NCI-H774 (cell line): ENCODE measurements around the gene MPHOSPH9.

Experiments used
- DNase-seq: peaks from one replicate; lab custom pipeline; 2025; lab: John Stamatoyannopoulos, UW

Gene MPHOSPH9

DNA sequence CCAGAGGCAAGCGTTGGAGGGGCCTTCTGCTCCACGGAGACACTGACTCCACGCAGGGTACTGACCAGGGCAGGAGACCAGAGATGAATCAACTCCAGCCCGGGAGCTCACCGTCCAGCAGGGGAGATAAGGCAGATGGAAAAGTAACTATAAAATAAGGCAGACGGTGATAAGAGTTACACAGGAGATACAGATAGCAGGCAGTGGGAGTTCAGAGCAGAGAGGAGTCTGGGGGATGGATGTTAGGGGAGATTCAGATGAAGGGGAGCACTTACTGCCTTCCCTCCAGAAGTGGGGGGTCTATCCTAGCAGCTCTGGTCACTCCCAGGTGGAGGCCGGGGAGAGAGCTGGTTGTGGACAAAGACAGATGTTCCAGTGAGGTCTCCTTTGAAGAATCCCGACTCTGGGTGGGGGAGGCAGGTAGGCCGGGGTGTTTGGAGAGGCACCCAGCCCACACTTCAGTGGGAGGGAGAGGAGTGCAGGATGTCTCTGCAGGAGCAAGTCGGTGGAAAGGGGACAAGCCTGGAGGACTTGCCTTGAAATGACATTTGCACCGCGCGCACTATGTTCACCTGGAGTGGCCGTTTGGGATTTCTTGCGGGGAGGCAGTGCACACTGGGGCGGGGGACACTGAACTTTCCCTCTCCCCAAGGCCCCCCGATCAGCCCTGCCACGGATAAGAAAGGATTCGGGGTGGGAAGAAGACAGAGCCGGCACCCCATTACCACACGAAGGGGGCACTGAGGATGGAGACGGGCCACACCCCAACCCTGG, 83.3 kb downstream of the MPHOSPH9 start:
- no peak for DNase-seq

DNA sequence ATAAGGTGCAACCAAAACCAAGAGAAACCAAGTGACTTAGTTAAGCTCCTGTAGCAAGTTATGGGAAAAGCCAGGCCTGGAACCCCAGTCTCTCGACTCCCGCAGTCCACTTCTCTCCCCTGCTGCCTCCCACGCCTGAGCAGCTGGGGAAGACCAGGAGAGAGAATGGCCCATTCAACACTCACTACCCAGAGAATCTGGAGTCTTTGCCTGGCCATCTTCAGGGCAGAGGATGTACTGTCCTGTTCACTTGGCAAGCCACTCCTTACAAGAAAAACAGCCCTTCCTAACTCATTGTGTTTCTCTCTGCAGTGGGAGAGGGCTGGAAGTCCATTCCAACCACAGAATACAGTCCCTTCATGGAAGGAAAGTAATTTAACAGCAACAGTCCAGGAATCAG, 83.9 kb downstream of the MPHOSPH9 start:
- no peak for DNase-seq

DNA sequence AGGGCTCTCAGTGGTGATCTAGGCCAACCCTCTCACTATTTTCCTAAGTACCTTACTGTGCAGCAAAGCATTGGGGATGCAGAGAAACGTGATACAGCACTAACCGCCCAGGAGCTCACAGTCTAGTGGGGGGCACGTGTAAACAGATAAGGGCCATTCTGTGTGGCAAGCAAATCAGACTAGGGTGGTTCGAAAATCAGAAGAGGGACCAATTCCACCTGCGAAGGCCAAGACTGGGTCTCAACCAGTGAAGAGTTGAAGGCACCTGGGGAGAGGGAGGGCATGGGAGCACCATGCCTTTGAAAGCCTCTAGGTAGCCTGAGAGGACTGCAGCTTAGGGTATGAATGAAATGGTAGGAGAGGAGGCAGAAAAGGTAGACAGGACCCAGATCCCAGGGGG, 84.3 kb downstream of the MPHOSPH9 start:
- DNase-seq: no peak

DNA sequence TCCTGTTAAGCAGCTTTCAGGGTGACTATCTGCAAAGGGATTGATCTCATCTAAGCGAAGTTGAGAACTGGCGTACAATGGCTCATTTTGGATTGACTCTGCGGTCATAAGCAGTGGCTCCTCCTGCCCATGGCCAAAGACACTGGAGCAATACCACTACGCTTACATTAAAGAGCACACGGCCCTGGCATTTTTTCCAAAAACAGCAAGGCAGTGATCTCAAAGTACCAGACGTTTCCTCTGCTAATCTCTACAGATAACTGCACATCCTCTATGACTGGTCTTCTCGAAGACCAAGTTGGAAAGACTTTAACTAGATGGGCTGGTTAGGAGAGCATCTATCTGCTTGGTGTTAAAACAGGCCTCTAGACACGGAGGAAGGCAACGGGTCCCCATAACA, 84.7 kb downstream of the MPHOSPH9 start:
- no peak for DNase-seq

DNA sequence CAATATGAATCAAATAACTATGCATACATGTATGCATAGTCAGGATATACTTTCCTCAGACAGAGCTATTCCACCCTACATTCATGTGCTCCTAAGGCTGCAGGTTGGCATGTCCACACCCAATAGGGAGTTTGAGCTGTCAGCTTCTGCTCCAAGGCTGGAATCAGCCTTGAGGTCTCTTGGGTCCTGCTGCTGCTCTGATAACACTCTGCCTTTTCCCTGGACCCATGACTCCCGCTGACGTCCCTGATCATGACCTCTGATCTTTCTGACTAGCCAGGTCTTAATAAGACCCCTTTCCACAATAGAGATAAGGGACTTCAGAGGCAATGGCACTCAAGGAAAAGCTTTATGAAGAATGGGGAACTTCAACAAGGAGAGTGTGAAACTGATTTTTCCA, 87.7 kb downstream of the MPHOSPH9 start:
- DNase-seq: no peak

DNA sequence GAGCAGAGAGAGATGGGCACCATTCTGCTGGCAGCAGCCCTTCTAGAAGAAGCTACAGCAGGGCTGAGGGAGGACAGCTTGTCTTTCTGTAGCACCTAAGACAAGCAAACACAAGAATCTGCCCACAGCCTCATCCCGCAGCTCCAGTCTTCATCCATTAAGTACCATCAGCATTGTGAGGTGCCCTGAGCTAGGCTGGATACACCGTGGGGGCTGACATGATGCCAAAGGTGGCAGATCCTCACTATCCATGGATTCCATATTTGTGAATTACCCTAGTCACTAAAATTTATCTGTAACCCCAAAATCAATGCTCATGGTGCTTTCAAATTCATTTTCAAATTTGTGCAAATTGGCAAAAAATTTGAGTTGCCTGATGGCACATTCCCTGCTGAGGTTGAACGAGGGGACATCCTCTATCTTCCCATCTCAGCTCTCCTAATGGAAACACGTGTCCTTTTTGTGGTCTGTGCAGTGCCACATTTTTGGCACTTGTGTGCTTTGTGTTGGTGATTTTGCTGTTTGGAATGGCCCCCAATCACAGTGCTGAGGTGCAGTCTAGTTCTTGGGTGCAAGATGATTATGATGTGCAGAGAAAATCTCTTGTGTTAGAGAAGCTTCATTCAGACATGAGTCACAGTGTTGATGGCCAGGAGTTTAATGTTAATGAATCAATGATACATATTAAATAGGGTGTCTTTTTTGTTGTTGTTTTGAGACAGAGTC, 89.0 kb downstream of the MPHOSPH9 start:
- no peak for DNase-seq

DNA sequence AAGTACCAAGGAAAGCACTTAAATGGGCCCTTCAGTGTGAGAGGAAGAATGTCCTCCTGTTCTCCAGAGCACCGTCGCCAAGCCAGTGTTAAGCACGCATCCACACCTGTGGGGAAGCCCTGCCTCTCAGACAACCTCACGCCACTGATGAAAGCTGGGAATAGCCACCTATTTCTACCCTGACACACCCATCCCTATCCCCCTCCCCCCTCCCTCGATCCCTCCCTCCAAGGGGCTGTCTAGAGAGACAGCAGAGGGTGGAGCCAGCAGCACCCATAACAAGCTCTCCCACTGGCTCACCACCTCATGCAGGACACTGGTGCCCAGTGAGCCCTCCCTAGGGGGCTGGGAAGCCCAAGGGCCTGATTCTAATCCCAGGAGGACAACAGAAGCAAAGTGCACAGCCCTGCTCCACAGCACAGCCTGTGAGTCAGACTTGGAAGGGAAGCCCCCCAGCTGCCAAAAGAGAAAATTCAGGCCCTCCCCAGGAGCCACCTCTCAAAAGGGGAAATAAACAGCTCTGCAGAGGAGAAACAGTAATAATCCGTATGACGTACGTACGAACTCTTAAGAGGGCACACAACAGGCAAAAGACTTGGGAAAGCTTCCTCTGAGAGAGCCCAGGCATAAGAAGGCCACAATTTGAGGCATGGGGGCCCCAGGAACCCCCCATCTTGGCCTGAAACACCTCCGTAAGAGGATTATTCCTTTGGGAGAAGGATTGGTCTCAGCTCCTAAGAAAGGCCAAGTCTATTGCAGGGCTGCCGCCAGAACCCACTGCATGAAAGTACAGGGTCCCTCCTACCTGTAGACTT, 89.8 kb downstream of the MPHOSPH9 start:
- DNase-seq: peak; percentile 67

DNA sequence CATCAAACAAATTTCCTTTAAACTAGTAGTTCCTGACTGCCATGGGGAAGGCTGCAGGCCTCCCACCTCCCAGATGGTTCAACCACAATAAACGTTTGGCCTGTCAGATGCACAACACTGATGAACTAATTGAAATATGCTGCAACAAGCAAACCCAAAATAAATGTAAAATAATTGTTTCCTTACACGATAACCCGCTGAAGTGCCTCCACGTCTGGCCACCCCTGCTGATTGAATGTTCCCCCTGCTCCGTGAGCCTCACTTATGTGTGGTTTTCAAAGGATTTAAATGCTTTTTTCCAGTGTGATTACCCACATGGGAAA, 90.5 kb downstream of the MPHOSPH9 start:
- no peak for DNase-seq

DNA sequence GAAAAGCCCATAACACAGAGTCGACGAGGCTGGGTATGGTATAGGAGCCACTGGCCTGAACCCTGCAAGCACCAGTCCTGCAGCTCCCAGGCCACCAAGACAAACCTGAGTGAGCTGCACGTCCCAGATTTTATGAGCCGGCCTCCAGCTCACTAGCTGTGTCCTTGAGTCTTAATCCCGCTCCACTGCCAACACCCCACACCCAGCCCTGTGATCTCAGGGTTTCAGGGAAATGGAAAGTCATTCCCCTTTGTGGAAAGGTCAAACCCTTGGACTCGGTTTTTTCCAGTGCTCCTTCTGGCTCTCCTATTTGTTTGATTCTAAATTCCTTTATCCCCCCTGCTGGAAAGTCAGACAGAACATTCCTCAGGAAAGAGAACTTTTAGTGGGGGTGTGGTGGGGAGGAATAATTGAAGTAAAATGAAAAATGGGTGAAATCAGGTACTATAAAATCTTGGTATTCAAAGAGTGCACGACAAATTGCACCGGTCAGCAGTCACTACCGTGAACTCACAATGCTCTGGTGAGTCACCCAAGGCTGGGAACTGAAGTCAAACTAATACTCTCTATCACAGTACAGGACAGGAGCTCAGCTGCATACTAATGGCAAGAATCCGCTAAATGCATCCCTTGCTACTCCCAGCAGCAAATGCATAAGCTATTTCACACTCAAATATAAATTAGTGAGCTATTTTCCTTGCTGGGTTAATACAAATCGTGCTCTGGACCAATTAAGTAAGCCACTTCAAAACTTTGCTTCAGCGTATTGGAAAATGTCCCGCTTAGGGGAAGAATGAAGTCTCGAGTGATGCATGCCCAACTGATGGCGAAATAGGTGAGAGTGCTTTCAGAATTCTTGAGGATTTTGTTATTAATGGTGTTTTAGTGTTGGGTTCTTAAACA, 91.1 kb downstream of the MPHOSPH9 start:
- no peak for DNase-seq

DNA sequence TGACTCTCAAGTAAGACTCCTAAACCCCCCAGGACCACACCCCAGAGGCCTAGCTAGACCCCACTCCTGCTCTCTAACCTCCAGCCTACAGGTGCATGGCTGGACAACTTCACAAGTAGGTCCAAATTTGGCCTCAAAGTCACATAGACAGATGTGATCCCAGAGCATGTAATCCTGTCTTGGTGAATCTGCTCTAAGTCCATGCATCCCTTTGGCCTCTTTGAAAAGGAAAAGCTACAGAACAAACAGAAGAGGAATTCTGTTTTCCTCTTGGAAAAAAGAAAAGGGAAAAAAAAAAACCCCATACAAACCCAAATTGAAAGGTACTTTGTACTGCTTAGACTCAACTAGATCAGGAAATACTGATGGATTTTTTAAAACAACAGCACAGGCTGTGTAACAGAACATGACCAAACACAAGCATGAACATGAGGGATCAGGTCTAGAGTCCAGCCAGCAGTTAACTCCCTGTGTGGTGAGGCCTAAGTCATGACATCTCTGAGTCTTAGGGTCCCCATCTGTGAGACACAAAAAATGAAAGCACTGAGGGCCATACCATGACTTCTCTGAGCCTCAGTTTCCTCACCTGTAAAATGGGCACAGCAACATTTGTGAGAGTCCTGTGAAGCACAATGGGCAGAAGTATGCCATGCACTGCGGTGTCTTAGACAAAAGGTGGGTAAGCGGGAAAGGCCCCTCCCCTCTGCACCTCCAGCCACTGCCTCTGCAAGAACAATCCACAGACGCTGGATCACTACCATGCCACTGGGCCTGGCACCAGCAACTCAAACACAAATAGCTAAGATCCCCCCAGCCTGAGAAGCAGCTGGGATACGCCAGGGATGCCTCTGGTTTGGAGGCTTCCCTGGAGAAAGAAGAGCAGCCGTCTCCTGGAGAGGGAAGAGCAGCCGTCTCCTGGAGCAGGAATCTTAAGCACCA, 92.0 kb downstream of the MPHOSPH9 start:
- DNase-seq: no peak

DNA sequence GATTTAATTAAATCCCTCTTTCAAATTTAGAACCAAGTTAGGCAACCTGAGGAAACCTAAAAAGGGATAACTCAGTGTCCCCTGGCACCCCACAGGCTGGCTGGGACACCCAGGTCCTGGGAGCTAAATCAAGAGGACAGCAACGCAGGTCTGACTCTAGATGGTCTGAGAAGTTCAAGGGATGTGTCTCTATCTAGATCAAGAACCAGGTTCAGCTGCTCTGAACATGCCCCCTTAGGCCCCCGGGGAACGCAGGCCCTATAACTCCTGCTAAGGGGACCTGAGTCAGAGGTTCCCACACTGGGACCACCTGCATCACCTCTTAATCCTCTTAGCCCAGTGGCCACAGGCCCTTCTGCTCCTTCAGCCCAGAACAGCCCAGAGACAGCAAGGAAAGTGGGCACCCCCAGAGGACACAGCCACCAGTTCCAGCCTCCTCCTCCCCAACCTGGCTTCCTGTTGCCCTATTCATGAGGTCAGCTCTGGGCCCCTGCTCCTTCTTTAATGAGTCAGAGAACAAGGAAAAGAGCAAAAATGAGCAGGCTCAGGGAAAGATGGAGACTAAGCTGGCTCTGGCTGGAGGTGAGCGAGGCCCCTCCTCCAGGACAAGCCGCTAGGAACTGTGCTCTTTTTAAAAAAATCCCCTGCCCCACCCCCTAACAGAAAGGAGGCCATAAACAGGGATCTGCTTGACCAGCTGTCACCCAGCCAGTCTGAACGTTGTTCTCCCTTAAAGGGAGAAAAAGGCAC, 92.8 kb downstream of the MPHOSPH9 start:
- peak; percentile 30 for DNase-seq

DNA sequence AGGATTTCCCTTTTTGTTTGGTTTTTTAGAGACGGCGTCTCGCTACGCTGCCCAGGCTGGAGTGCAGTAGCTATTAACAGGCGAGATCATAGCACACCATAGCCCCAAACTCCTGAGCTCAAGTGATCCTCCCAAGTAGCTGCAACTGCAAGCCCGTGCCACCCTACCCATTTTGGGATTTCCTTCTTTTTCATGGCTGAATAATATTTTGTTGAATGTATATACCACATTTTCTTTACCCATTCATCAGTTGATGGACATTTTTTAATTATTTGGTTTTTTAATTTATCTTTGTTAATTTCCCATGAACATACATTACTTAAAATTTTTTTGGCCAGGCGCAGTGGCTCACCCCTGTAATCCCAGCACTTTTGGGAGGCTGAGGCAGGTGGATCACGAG, 97.3 kb downstream of the MPHOSPH9 start:
- DNase-seq: no peak

DNA sequence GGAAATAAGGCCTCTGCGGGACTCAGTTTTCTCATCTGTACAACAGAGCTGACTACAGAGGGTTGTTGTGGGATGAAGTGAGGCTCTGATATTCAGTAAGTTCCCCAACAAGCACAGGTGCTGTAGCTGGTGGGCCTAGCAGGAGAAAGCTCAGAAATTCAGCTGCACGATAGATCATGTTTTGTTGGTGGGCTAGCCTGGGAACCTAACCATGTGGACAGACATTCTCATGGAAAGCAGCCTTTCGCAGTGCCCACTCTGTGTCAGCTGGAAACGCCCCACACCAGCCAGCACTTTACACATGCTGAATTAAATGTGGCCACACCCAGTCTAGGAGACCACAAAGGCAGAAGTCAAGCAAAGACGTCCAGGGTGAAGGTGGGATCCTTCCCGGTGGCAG, 98.1 kb downstream of the MPHOSPH9 start:
- DNase-seq: no peak

DNA sequence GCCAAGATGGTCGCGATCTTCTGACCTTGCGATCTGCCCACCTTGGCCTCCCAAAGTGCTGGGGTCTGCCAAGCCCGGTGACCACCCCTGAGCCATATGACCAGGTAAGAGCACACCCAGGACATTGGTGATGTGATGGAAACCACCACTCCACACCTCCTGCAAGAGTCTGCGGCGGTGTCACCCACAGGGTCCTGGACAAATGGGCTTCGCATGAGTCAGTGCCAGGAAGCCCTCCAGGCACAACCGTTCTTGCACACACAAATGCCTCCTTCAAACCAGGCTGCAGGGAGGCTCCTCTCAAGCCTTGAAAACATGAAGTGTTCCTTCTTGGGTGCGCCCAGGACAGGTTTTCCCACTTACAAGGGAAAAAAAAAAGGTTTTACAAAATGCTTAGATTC, 98.7 kb downstream of the MPHOSPH9 start:
- no peak for DNase-seq

DNA sequence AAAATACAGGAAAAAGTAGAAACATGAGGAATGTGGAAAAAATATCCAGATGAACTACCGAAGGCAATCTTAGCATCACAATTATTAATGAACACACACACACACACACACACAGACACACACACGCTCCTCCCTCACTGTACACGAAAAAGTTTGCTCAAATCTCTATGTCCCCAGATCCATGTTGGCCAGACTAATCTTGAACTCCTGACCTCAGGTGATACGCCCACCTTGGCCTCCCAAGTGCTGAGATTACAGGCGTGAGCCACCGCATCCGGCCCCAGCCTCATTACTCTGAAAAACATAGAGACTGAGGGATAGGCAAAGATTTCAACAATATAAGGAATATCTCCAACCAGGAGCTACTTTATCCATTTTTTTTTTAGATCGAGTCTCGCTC, 99.2 kb downstream of the MPHOSPH9 start:
- DNase-seq: no peak

DNA sequence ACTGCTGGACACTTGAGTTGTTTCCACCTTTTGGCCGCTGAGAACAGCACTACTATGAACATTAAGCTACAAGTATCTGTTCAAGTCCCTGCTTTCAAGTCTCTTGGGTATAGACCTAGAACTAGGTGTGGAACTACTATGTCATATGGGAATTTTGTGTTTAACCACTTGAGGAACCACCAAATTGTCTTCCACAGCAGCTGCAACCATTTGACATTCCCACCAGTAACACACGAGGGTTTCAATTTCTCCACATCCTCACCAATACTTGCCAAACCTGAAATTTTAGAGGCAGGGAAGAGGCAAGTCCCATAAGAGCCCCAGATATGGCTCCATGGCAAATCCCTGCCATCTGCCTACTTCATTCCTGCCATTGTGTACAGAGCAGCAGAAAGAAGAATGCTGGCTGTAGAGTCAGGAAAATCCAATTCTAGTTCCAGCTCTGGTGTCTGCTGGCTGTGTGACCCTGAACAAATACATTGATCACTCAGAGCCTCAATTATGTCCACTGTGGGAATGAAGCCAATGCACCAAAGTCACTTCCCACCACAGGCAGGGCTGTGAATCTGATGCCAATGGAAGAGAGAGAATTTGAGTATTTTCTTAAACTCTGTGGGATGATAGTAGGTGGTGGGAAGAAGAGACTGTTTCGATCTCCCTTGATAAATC, 99.9 kb downstream of the MPHOSPH9 start:
- DNase-seq: peak; percentile 32

DNA sequence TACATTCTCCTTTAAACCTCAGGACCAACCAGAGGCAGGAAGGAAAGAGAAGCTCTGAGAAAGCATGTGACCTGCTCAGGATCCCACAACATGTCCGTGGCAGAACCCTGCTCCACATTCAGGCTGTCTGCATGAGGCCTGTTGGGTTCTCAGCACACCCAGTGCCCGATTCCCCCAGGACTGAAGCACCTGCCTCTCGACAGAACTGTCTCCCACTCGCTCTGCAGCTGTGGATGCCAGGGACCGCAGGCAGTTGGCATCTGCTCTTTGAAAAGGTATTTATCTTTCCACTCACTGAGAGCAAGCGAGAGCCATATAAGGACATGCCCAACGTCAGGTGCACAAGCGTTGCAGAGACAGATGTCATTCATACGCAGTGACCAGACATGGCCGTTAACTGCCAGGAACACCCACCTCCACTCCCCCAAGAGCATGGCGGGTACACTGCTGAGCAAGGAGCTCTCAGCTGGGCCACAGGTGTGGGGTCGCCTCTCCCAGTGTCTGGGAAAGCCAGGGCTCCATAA, 101.0 kb downstream of the MPHOSPH9 start:
- peak; percentile 98 for DNase-seq

DNA sequence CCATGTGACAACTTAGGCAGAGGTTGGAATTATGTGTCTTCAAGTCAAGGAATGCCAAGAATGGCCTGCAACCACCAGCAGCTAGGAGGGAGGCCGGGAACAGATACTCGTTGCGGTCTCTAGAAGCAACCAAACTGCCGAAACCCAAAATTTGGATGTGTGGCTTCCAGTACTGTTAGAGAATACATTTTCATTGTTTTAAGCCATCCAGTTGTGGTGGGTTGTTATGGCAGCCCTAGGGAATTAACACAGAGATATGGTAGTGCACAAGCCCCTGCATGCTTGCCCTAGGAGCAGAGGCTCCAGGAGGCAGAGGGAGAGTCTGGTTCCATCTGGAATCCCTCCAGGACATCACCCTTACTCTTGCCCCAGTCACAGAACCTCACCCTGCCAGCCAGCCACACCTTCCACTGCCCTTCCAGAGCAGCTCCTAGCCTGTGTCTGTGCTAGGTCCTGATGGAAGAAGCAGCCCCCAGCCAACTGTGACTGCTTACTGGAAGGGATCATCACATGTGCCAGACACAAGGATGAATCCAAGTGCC, 101.6 kb downstream of the MPHOSPH9 start:
- no peak for DNase-seq

DNA sequence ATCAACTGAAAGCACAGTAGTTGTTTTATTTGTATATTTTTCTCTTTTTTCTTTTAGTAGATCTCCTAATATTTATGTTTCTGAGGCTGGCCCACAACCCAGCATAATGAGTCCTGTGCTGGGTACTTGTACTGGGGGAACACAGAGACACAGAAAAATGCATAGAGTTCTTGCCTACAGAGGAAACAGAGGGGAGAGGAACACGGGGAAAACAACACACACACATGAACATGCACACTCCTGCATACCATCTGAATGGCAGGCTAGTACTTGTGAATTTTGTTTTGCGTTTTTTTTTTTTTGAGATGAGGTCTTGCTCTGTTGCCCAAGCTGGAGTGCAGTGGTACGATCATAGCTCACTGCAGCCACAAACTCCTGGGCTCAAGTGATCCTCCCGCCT, 103.3 kb downstream of the MPHOSPH9 start:
- no peak for DNase-seq
